HG03175 (cell line): ENCODE data around the gene SLC12A3.
A peak's percentile ranks its signal among the peaks of the same experiment; 100 is the strongest.
"Not testable (repeated sequence)": the region's sequence is repeated elsewhere in the genome, so short reads cannot be mapped to it uniquely, and the experiment has no call there.

Experiments used
- ATAC-seq: cut with Tn5 transposase; IDR thresholded peaks from one replicate; pipeline ENCODE4 v1.9.1; 2021; ENCODE audit warnings: mild to moderate bottlenecking, moderate library complexity; ENCODE audit not compliant: unreplicated experiment

The SLC12A3 gene

DNA sequence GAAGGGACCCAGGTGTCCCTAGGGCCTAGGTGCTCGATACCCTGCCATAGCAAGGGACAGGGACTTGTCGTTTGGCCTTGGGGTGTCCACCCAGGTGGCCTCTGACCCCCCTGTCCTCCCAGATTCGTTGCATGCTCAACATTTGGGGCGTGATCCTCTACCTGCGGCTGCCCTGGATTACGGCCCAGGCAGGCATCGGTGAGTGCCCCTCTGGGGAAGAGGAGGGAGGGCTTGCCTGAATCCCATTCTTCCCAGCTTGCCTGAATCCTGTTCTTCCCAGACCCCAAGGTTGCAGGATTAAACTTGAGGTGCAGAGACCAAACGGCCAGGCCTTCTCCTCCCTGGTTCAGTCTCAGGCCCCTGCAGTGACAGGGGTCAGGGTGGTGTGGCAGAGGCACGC lies 3.2 kb downstream of the SLC12A3 start:
- no peak for ATAC-seq

- not testable (repeated sequence) for ATAC-seq
Measured at GRCh38 chr16:56868766-56869165, 3.8 kb downstream of the SLC12A3 start.

GRCh38 chr16:56869513-56870275 lies 4.7 kb downstream of the SLC12A3 start:
- peak; percentile 43 for ATAC-seq

DNA sequence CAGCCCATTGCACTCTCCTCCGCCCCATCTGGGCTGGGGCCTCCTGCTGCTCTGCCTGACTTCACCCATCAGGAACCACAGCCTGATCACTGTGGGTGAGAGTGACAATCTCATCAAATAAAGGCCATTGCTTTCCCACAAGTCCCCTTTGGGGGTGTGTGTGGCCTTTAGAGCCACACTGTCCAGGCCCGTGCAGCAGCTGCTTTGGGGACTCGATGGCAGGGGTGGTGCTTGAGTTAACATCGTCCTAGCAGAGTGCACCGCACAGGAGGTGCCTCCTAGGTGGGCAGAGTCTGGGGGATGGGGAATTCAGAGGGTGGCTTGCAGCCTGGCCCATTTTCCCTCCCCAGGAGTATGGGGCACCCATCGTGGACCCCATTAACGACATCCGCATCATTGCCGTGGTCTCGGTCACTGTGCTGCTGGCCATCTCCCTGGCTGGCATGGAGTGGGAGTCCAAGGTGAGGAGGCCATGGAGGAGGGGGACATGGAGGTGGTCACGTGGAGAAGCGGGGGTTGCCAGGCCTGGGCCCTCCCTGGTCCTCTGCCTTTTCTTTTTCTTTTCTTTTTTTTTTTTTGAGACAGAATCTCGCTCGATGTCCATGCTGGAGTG lies 5.4 kb downstream of the SLC12A3 start:
- ATAC-seq: peak; percentile 43

GRCh38 chr16:56871172-56871593 lies 6.2 kb downstream of the SLC12A3 start:
- no peak for ATAC-seq

- ATAC-seq: no peak
Measured at GRCh38 chr16:56872863-56873391, 7.9 kb downstream of the SLC12A3 start.

DNA sequence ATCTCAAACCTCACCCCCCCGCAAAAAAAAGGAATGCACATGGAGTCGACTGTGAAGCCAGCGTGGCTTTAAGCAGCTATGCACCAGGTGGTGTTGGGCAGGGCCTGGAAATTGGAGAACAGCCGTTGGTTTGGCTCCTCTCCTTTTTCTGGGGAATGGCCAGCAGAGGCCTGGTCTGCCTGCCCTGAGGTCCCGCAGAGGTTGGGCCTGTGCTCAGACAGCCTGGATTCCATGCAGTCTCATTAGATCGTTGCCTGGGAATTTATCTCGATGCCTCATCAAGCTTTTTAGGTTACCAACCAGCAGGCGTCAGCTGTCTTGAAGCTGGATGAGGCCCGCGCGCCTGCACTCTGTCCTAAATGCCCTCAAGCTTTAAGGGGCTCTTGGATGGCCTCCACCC lies 9.8 kb downstream of the SLC12A3 start:
- ATAC-seq: no peak

DNA sequence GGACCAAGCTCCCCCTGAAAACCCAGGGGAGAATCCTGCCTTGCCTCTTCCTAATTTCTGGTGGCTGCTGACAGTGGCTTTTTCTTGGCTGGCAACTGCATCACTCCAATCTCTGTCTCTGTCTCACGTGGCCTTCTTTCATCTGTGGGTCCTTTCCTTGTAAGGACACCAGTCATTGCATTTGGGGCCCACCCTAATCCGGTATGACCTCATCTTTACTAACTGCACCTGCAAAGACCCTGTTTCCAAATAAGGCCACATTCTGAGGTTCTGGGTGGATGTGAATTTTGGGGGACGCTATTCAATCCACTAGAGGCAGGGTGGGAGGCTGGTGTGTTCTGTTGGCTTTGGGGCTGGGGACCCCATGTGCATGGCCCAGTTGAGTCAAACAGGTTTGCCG lies 11.0 kb downstream of the SLC12A3 start:
- ATAC-seq: no peak

DNA sequence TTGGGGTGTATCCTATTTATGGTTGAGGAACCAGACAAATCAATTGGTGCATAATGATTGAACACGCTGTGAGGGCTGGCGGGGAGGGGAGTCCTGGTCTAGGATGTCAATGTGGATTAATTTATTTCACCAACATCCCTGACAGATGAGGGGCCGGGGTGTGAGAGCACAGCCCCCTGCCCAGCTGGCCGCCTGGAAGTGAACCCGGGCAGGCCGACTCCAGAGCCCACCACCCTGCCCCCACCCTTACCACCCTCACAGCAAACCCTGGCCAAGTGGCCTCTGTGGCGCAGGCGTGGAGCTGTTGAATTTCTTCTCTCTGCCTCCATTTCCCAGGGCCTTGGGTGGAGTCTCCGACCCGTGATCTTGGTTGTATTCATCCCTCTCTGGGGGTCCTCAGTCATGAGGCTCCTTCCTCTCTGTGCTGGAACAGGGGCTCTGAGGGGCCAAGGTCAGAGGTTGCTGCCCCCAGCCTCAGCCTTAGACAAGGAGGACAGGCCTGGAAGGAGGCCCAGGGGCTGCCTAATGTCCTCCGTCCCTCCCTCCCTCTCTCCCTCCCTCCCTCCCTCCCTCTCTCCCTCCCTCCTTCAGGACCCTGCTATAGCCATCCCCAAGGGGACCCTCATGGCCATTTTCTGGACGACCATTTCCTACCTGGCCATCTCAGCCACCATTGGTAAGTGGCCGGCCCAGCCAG lies 12.6 kb downstream of the SLC12A3 start:
- ATAC-seq: no peak

DNA sequence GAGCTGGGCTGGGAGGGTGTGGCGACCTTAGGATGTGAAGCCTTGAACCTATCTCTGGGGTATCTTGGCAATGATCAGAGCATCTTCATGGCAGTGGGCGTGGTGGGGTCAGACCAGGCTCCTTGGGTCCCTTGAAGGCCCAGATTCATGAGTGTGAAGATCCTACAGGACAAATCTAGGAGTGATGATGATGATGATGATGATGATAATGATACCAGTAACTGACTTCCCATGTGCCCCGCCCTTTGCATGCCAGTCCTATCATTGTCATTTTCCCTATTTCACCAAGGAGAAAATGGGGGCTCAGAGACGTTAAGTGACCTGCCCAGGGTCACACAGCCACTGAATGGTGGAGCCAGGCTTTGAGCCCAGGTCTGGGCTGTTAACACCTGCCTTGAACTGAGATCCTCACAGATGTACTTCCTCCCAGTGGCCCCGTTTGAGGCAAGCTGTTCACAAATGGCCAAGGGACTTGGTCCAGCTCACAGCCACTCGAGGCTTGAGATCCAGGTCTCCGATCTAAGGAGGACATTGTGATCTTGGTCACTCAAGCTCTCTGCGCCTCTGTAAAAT lies 13.4 kb downstream of the SLC12A3 start:
- ATAC-seq: no peak

GRCh38 chr16:56879276-56879675 lies 14.3 kb downstream of the SLC12A3 start:
- no peak for ATAC-seq

DNA sequence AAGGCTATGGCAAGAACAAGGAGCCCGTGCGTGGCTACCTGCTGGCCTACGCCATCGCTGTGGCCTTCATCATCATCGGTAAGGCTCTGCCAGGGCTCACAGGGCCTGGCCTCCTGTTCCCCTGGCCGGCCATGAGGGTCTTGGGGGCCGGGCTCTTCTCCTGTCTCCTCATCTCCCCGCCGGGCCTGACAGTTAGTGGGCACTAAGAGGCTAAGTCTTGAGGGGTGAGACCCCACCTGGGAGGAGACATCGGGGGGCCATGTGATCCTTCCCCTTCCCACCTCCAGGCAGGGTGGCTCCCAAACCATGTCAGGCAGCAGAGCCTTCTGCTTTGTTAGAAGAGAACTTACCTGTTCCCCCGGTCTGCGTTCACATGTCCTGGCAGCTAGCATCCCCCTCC lies 15.2 kb downstream of the SLC12A3 start:
- no peak for ATAC-seq

- ATAC-seq: no peak
Measured at GRCh38 chr16:56880685-56881084, 15.7 kb downstream of the SLC12A3 start.

DNA sequence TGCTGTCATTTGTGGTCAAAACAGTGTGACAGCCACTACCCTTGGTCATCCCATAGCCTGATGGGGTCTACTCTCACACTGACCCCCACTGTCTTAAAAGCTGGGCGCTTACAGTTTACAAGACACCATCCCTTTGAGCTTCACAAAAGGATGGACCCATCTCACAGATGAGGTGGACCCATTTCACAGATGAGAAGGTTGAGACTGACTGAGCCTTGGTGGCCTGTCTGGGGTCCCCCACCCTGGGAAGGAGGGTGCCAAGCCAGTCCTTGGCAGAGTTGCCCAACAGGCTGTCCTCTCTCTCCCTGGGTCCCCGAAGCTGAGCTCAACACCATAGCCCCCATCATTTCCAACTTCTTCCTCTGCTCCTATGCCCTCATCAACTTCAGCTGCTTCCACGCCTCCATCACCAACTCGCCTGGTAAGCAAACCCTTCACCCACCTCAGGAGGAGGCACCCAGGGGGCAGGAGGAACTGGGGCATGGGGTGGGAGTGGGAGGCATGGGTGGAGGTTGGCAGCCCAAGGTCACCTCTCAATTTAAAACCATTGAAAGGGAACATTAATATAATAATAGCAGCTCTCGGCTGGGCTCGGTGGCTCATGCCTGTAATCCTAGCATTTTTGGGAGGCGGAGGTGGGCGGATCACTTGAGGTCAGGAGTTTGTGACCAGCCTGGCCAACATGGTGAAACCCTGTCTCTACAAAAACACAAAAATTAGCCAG lies 17.2 kb downstream of the SLC12A3 start:
- ATAC-seq: no peak

GRCh38 chr16:56883586-56883985 lies 18.6 kb downstream of the SLC12A3 start:
- ATAC-seq: no peak

DNA sequence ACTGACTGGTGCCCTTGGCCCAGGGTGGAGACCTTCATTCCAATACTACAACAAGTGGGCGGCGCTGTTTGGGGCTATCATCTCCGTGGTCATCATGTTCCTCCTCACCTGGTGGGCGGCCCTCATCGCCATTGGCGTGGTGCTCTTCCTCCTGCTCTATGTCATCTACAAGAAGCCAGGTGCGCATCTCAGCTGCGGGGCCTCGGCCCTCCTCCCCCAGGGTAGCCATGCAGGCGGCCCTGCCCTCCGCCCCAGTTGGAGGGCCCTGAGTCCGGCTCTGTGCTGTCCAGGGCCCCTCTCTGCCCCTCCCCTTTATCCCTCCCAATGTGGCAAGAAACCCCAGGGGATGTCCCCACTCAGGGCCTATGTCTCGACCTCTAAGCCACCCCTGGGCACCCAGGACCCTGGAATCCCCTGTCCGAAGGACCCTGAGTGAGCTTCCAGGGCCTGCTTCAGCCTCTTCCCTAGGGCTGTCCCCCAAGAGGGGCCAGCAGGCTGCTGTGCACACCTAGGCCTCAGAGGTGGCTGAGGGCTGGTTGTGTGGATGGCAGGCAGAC lies 19.1 kb downstream of the SLC12A3 start:
- no peak for ATAC-seq

GRCh38 chr16:56884929-56885328 lies 19.9 kb downstream of the SLC12A3 start:
- ATAC-seq: not testable (repeated sequence)

- no peak for ATAC-seq
Measured at GRCh38 chr16:56885446-56886162, 20.6 kb downstream of the SLC12A3 start.

DNA sequence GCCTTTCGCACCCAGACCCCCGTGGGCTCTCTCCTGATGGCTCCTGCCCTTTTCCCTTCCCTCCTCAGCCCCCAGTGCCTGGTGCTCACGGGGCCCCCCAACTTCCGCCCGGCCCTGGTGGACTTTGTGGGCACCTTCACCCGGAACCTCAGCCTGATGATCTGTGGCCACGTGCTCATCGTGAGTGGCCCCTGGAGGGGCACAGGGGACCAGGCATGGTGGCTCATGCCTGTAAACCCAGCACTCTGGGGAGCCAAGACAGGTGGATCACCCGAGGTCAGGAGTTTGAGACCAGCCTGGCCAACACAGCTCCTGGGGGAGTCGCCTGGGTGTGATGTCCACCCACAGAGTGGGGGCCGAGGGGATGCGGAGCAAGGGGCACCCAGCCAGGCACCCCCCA lies 21.3 kb downstream of the SLC12A3 start:
- no peak for ATAC-seq

- ATAC-seq: no peak
Measured at GRCh38 chr16:56886826-56887225, 21.8 kb downstream of the SLC12A3 start.
